ENCODE measurements around the gene NKX2-8.
A peak's percentile ranks its signal among the peaks of the same experiment; 100 is the strongest.

The NKX2-8 gene

DNA sequence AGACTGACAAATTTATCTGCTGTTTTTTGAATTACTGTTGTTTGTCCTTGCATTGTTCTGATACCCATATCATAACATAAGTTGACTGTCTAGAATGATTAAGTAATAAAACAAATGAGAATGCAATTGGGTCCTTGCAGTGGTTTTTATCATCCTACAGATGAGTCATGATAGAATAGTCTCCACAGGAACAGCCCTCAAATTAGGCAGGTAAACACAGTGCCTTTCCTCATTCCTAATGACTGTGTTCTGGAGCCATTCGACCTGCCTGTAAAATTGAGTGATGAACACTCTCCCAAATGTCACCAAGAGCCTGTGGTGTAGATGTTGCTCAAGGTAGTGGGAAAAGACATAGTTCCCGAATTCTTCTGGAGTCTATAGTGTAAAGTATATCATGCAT, 12.3 kb downstream of the NKX2-8 start:
- TF ChIP-seq CREB1 (IDR thresholded peaks at IDR 0.05; ENCODE audit: low read depth) (no peak), YY1 (IDR thresholded peaks at IDR 0.05; ENCODE audit: low read depth) (no peak), TAF1 (IDR thresholded peaks at IDR 0.05; ENCODE audit: low read depth) (no peak), FOXM1 (IDR thresholded peaks at IDR 0.05; ENCODE audit: borderline replicate concordance, low read depth) (no peak), ZBTB7A (IDR thresholded peaks at IDR 0.05; ENCODE audit: low read depth) (no peak), TCF12 (IDR thresholded peaks at IDR 0.05; ENCODE audit: low read depth) (no peak), USF1 (IDR thresholded peaks at IDR 0.05) (no peak), TEAD4 (IDR thresholded peaks at IDR 0.05) (no peak), RAD21 (IDR thresholded peaks at IDR 0.05; ENCODE audit: low read depth) (no peak), MAX (IDR thresholded peaks at IDR 0.05) (no peak), NFIC (IDR thresholded peaks at IDR 0.05) (no peak), EP300 (IDR thresholded peaks at IDR 0.05; ENCODE audit: borderline replicate concordance) (no peak), CEBPB (IDR thresholded peaks at IDR 0.05) (no peak), EGR1 (IDR thresholded peaks at IDR 0.05) (no peak)
- TF ChIP-seq, protein P1, sequence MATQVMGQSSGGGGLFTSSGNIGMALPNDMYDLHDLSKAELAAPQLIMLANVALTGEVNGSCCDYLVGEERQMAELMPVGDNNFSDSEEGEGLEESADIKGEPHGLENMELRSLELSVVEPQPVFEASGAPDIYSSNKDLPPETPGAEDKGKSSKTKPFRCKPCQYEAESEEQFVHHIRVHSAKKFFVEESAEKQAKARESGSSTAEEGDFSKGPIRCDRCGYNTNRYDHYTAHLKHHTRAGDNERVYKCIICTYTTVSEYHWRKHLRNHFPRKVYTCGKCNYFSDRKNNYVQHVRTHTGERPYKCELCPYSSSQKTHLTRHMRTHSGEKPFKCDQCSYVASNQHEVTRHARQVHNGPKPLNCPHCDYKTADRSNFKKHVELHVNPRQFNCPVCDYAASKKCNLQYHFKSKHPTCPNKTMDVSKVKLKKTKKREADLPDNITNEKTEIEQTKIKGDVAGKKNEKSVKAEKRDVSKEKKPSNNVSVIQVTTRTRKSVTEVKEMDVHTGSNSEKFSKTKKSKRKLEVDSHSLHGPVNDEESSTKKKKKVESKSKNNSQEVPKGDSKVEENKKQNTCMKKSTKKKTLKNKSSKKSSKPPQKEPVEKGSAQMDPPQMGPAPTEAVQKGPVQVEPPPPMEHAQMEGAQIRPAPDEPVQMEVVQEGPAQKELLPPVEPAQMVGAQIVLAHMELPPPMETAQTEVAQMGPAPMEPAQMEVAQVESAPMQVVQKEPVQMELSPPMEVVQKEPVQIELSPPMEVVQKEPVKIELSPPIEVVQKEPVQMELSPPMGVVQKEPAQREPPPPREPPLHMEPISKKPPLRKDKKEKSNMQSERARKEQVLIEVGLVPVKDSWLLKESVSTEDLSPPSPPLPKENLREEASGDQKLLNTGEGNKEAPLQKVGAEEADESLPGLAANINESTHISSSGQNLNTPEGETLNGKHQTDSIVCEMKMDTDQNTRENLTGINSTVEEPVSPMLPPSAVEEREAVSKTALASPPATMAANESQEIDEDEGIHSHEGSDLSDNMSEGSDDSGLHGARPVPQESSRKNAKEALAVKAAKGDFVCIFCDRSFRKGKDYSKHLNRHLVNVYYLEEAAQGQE (IDR thresholded peaks at IDR 0.05; ENCODE audit: low read depth), result no peak

DNA sequence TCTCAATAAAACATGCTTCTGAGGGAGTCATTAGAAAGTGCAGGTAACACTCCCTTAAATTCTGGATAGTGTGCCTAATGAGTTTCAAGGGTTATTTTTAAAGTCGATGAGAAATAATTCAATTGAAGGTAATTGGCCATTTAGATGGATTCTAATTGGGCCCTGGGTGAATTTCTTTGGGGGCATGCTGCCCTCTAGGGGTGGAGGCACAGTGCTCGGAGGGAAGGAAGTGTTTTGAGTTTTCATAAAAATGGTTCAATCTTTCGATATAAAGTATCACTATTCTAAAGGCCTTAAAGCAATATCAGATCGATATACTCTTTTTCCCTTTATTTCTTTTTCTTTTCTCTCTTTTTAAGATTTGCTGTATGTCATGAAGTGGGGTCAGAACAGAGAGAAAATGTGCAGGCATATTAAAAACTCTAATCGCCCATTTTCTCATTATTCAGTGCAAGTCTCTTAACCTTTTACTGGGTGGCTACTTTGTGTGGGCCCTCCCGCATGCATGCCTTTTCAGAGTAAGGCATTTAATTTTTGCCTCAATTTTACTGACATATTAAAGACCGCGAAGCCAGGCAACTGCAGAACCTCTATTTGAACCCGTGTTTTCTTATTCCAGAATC, 25.5 kb downstream of the NKX2-8 start:
- TF ChIP-seq NFIC (IDR thresholded peaks at IDR 0.05) (no peak), RAD21 (IDR thresholded peaks at IDR 0.05; ENCODE audit: low read depth) (peak; percentile 67)

DNA sequence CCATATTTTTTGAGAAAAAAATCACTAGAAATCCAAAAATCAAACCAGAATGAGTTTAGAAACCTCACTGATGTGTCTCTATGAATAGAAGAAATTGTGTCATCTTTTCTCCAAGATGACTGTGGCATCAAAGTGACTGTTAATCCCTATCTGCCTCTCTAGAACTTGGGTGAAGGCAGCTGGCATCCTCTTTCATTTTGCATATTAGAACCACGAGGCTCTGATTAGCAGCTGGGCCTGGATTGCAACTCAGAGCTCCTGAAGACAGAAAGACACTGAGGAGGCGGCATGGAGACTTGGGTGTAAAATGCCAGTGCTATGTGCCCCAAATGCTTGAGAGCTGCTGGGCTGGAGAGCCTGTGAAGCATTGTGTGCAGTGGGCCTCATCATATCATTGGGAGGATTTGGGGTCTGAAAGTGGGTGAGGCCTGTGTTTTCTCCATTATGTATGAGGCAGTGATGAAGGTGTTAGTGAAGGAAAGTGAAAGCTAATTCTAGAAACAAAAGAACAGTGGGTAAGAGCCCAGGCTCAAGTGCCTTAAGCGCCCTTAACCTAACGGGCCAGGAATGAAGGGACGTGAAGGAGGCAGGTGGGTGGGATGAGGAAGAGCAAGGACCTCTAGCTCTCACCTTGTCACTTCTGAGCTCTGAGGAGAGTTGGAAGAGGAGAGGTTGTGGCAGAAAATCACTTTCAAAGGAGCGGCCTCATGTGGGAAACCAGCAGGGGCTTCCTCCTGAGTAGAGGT, 26.2 kb downstream of the NKX2-8 start:
- no peak for TF ChIP-seq CEBPB (IDR thresholded peaks at IDR 0.05)

DNA sequence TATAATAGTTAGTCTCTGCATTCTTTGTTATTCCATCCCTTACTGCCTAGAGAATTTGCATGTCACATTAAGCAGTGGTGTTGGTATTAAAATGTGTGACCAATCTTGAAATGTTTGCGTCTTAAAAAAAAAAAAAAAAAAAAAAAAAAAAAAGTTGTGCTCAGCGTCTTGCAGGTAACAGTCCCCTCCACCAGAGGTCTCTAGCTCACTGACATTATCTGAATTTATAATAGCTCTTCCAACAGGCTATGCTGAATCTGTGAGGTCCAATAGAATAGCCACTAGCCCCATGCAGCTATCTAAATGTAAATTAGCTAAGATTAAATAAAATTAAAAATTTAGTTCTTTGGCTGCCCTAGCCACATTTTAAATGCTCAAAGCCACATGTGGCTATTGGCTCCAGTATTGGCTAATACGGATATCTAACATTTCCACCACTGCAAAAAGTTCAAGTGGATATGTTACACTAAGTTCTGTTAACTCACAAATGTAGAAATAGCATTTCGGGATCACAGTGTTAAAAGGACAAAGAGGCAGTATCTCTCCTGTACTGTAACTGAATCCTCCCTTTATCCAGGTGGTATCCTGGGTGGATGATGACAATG, 28.7 kb downstream of the NKX2-8 start:
- TF ChIP-seq TAF1 (IDR thresholded peaks at IDR 0.05; ENCODE audit: low read depth), result no peak
- peak; percentile 78 for TF ChIP-seq RAD21 (IDR thresholded peaks at IDR 0.05; ENCODE audit: low read depth)
- no peak for TF ChIP-seq TEAD4 (IDR thresholded peaks at IDR 0.05)
- no peak for TF ChIP-seq ZBTB7A (IDR thresholded peaks at IDR 0.05; ENCODE audit: low read depth)
- no peak for TF ChIP-seq USF1 (IDR thresholded peaks at IDR 0.05)
- TF ChIP-seq NFIC (IDR thresholded peaks at IDR 0.05), result no peak

- TF ChIP-seq TEAD4 (IDR thresholded peaks at IDR 0.05), result no peak
- TF ChIP-seq USF1 (IDR thresholded peaks at IDR 0.05), result no peak
- TF ChIP-seq, protein P1 (IDR thresholded peaks at IDR 0.05; ENCODE audit: low read depth), result no peak
- TF ChIP-seq YY1 (IDR thresholded peaks at IDR 0.05; ENCODE audit: low read depth), result no peak
- no peak for TF ChIP-seq ZBTB7A (IDR thresholded peaks at IDR 0.05; ENCODE audit: low read depth)
Observed at GRCh38 chr14:36550899-36551298, 31.5 kb downstream of the NKX2-8 start.

DNA sequence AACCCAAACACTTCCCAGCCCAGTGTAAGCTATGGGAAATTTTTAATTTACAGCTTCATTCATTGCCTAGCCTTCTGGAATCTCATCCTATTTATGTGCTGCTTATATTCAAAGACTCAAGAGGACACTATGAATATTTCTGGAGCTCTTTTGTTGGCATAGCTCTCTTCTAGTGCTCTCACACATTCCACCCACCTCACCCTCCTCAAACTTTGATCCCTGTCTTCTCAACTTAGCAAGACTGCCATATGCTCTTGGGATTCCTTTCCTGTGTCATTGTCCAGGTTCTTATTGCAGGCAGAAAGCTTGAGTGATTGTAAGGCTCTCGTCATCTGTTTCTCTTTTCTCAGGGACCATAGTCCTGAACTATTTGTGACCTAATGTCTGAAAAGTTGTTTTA, 44.4 kb downstream of the NKX2-8 start:
- TF ChIP-seq EP300 (IDR thresholded peaks at IDR 0.05; ENCODE audit: borderline replicate concordance), result no peak
- TF ChIP-seq TEAD4 (IDR thresholded peaks at IDR 0.05), result no peak
- TF ChIP-seq TCF12 (IDR thresholded peaks at IDR 0.05; ENCODE audit: low read depth), result no peak
- no peak for TF ChIP-seq CREB1 (IDR thresholded peaks at IDR 0.05; ENCODE audit: low read depth)
- no peak for TF ChIP-seq YY1 (IDR thresholded peaks at IDR 0.05; ENCODE audit: low read depth)
- TF ChIP-seq, protein P1 (IDR thresholded peaks at IDR 0.05; ENCODE audit: low read depth), result no peak
- TF ChIP-seq TAF1 (IDR thresholded peaks at IDR 0.05; ENCODE audit: low read depth), result no peak
- TF ChIP-seq ZBTB7A (IDR thresholded peaks at IDR 0.05; ENCODE audit: low read depth), result no peak
- no peak for TF ChIP-seq MAX (IDR thresholded peaks at IDR 0.05)
- TF ChIP-seq USF1 (IDR thresholded peaks at IDR 0.05), result no peak
- no peak for TF ChIP-seq EGR1 (IDR thresholded peaks at IDR 0.05)
- TF ChIP-seq RAD21 (IDR thresholded peaks at IDR 0.05; ENCODE audit: low read depth), result no peak
- TF ChIP-seq NFIC (IDR thresholded peaks at IDR 0.05), result no peak
- TF ChIP-seq CEBPB (IDR thresholded peaks at IDR 0.05), result no peak
- TF ChIP-seq FOXM1 (IDR thresholded peaks at IDR 0.05; ENCODE audit: borderline replicate concordance, low read depth), result no peak

Measured in Ishikawa (cell line).